Large intestine (tissue), 12 donors: Measurements from ENCODE around the gene CRBN. TPM values are rescaled to one million over a fixed set of nuclear protein-coding genes. Genes with fewer than 3 reads are reported as not detected.
A peak's percentile ranks its signal among the peaks of the same experiment; 100 is the strongest.

Experiments used
- DNase-seq, 2 donors: peaks; one replicate each; pipeline versions ENCODE4 v3.0.0 to v3.0.0-alpha.2; 2013
- H3K27ac ChIP-seq: one replicate; pipeline ENCODE4 v1.5.1; 2013; ENCODE audit warnings: low read length
- H3K27me3 ChIP-seq: 2 replicates; pipeline ENCODE4 v1.6.1; 2013; ENCODE audit warnings: low read length; ENCODE audit not compliant: control insufficient read depth, insufficient read depth
- H3K36me3 ChIP-seq: 2 replicates; pipeline ENCODE4 v1.6.1; 2013; ENCODE audit warnings: low read length; ENCODE audit not compliant: control insufficient read depth, insufficient read depth
- H3K4me1 ChIP-seq: one replicate; pipeline ENCODE4 v1.6.1; 2013; ENCODE audit warnings: low read length; ENCODE audit not compliant: control insufficient read depth, insufficient read depth
- H3K4me3 ChIP-seq: one replicate; pipeline ENCODE4 v1.5.1; 2013; ENCODE audit warnings: low read length
- H3K9me3 ChIP-seq: one replicate; pipeline ENCODE4 v1.6.1; 2013; ENCODE audit warnings: mild to moderate bottlenecking, low read depth, low read length, moderate library complexity; ENCODE audit not compliant: control insufficient read depth
- WGBS: methylation state at CpG from one replicate; pipeline ENCODE4 v1.1.5; 2013; ENCODE audit warnings: low lambda C conversion rate; ENCODE audit not compliant: insufficient coverage; 5-methylcytosine and 5-hydroxymethylcytosine counted together
- long read RNA-seq, 11 donors: transcript quantifications; one replicate each; lab custom pipeline, GENCODE V29; 2026
- polyA plus RNA-seq: library from polyadenylated mRNA; unstranded; fragments of 120-200 nt; gene quantifications from one replicate; pipeline ENCODE4 v1.2.1, GENCODE V29; 2013

CRBN gene
- polyA plus RNA-seq: 49.0 TPM
- long read RNA-seq, donor 1, transcript CRBN-201 (11 exons, 2,206 nt): major isoform, 8 of 12 reads
- long read RNA-seq, donor 1, partial matches to known transcripts: 0 of 12 reads
- long read RNA-seq, donor 1, other reads (novel, unspliced or antisense): 0 of 12 reads
- long read RNA-seq, donor 2, full-length matches to known transcripts: 24 of 24 reads
- long read RNA-seq, donor 2, partial matches to known transcripts: 0 of 24 reads
- long read RNA-seq, donor 2, other reads (novel, unspliced or antisense): 0 of 24 reads
- long read RNA-seq, donor 3: 0 reads
- long read RNA-seq, donor 4, partial matches to known transcripts: 0 of 1 reads
- long read RNA-seq, donor 4, other reads (novel, unspliced or antisense): 0 of 1 reads
- long read RNA-seq, donor 5, full-length matches to known transcripts: 14 of 14 reads
- long read RNA-seq, donor 5, partial matches to known transcripts: 0 of 14 reads
- long read RNA-seq, donor 5, other reads (novel, unspliced or antisense): 0 of 14 reads
- long read RNA-seq, donor 6, transcript CRBN-201 (11 exons, 2,206 nt): major isoform, 7 of 15 reads
- long read RNA-seq, donor 6, partial matches to known transcripts: 0 of 15 reads
- long read RNA-seq, donor 6, other reads (novel, unspliced or antisense): 0 of 15 reads
- long read RNA-seq, donor 7, transcript CRBN-201 (11 exons, 2,206 nt): major isoform, 5 of 8 reads
- long read RNA-seq, donor 7, partial matches to known transcripts: 0 of 8 reads
- long read RNA-seq, donor 7, other reads (novel, unspliced or antisense): 0 of 8 reads
- long read RNA-seq, donor 8, full-length matches to known transcripts: 22 of 22 reads
- long read RNA-seq, donor 8, partial matches to known transcripts: 0 of 22 reads
- long read RNA-seq, donor 8, other reads (novel, unspliced or antisense): 0 of 22 reads
- long read RNA-seq, donor 9, full-length matches to known transcripts: 16 of 16 reads
- long read RNA-seq, donor 9, partial matches to known transcripts: 0 of 16 reads
- long read RNA-seq, donor 9, other reads (novel, unspliced or antisense): 0 of 16 reads
- long read RNA-seq, donor 10, full-length matches to known transcripts: 17 of 17 reads
- long read RNA-seq, donor 10, partial matches to known transcripts: 0 of 17 reads
- long read RNA-seq, donor 10, other reads (novel, unspliced or antisense): 0 of 17 reads
- long read RNA-seq, donor 11, transcript CRBN-201 (11 exons, 2,206 nt): major isoform, 9 of 15 reads
- long read RNA-seq, donor 11, partial matches to known transcripts: 0 of 15 reads
- long read RNA-seq, donor 11, other reads (novel, unspliced or antisense): 0 of 15 reads

DNA sequence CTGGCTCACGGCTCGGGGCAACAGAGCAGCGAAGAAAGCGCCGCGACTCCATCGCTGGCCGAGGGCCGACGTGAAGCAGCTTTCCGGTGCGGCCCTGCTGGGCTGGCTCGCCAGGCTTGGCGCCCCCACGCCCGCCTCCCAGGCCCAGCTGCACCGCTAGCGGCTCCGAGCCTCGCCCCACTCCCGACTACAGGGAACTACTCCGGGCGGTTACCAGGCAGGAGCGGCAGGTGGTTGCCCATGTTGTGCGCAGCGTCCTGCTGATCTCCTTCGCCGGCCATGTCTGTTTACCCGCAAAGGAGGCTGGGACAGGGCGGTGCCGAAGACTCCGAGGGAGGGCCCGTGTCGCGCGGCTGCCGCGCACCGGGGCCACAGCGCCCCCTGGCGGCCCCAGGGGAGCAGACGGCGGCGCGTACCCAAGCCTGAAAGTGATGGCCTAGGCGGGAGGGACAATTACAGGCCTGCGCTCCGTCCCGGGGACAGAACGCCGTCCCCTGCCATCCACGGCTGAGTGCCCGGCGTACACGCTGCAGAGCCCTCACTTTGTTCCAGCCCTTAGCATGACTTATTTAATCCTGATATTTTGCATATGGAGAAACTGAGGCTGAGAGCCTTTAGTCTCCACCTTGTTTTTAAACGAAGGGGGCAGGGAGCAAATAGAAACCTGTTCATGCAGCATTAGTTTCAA lies at the start of gene CRBN:
Gene CRBN (minus strand): TSS at position 285 of the 688 bp plus-strand sequence. CDS start 4 bp downstream, at position 281.
- 0% methylated on average over 1 of the region's 56 CpGs for WGBS
- Histone ChIP-seq H3K4me1 (peaks cover 10% of the 10 kb centered on the region), H3K4me3 (peak within 1 kb of the TSS; percentile 98), H3K9me3 (no peaks in the 10 kb centered on the region), H3K27ac (peak within 1 kb of the TSS; percentile 55), H3K27me3 (peaks cover 7% of the 10 kb centered on the region), H3K36me3 (peaks cover 9% of the 10 kb centered on the region)
- DNase-seq: peak; percentile 84 to 90

DNA sequence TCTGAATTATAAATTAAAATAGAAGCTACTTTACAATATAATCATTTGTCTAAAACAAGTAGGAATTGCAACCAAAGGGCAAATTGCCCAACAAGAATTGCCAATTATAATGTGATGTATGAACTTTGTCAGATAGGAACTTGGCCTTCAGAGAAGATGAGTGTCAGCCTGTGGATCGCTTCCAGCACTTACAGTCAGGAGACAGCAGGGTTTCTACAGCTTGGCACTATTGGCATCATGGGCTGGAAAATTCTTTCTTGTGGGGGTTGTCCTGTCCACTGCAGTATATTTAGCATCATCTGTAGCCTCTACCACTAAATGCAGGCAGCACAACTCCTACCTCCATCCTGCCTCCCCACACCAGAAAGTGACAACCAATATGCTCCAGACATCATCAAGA lies 48.1 kb upstream of the CRBN start:
- H3K27ac ChIP-seq: no peak overlapping the region
- H3K4me1 ChIP-seq: no peaks in the 10 kb centered on the region
- DNase-seq: no peak
- no peak overlapping the region for H3K4me3 ChIP-seq
- H3K27me3 ChIP-seq: no peaks in the 10 kb centered on the region
- no CpG with 5 or more reads among the region's 1 CpG for WGBS
- no peaks in the 10 kb centered on the region for H3K9me3 ChIP-seq
- H3K36me3 ChIP-seq: no peaks in the 10 kb centered on the region

DNA sequence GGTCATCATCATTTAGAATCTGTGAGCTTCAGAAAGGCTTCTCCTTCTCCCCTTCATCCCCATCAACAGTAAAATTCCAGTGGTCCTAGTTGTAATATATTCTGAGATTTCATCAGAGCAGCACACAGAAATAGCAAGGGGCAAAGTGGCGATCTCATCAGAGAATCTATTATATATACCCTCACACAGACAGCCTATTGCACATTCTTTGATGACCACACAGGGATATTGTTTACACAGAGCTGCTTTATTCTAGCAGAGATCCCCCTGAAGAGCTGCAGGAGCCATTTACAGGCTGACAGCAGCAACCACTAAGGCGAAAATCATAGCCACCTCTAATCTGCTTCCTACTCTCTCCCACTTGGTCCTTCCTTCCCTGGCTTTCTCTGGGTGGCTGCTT lies 42.0 kb upstream of the CRBN start:
- H3K4me3 ChIP-seq: no peak overlapping the region
- H3K4me1 ChIP-seq: no peaks in the 10 kb centered on the region
- H3K27ac ChIP-seq: no peak overlapping the region
- H3K36me3 ChIP-seq: no peaks in the 10 kb centered on the region
- no peak for DNase-seq
- 60% methylated on average over 1 of the region's 2 CpGs for WGBS
- peaks cover 3% of the 10 kb centered on the region for H3K27me3 ChIP-seq
- H3K9me3 ChIP-seq: no peaks in the 10 kb centered on the region

DNA sequence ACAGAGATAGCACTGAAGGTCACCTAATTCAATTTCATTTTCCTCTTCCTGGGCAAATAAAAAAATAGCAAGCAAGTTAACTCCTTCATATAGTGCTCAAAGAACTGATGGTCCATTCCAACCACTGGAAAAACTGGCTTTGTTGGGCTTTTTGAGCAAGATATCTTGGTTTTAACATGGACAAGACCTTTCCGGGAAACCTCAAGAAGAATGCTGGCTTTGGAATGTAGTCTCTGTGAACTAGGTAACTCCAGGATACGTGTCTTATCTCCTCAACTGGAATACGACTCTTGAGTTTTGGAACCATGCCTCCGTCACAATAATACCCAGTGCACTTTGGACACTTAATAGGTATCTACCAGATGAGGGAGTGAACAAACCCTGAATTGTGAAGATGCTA lies 36.9 kb upstream of the CRBN start:
- Histone ChIP-seq H3K9me3 (no peaks in the 10 kb centered on the region), H3K36me3 (no peaks in the 10 kb centered on the region), H3K4me3 (no peak overlapping the region), H3K27me3 (peaks cover 3% of the 10 kb centered on the region), H3K4me1 (no peaks in the 10 kb centered on the region), H3K27ac (no peak overlapping the region)
- WGBS: no CpG with 5 or more reads among the region's 4 CpGs
- no peak for DNase-seq

DNA sequence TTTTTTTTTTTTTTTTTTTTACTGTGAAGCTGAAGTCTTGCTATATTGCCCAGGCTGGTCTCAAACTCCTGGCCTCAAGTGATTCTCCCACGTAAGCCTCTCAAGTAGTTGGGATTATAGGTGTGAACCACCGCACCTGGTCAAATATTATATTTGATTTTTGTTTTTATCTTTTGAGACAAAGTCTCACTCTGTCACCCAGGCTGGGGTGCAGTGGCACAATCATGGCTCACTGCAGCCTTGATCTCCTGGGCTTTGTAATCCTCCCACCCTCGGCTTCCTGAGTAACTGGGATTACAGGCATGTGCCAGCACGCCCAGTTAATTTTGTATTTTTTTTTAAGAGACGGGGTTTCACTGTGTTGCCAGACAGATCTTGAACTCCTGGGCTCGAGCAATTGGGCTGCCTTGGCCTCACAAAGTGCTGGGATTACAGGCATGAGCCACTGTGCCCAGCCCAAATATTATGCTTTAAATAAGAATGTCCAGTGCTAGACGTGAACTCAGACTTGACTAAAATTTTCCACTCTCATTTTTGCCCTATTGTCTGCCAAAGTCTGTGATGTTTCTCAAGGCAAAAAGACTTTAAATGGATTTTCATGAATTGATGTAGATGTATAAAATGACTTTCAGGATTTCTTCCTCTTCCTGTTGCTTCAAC lies 33.4 kb upstream of the CRBN start:
- no peak for DNase-seq
- H3K27ac ChIP-seq: no peak overlapping the region
- no peak overlapping the region for H3K4me3 ChIP-seq
- H3K27me3 ChIP-seq: no peaks in the 10 kb centered on the region
- H3K4me1 ChIP-seq: no peaks in the 10 kb centered on the region
- no CpG with 5 or more reads among the region's 7 CpGs for WGBS
- no peaks in the 10 kb centered on the region for H3K9me3 ChIP-seq
- no peaks in the 10 kb centered on the region for H3K36me3 ChIP-seq

DNA sequence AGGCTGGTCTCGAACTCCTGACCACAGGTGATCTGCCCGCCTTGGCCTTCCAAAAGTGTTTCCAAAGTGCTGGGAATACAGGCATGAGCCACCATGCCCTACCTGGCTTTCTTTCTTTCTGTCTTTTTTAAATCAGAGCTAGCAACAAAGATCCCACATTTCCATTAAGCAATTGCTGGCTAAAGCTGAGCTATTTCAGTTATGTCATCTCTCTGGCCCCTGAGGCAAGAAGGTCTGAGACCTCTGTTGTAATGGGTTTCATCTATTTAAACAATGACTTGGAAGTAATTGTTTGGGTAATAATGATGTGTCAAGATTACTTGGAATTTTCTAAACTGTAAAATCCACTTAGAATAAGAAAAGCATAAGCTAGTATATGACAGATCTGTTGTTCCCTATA lies 30.2 kb upstream of the CRBN start:
- Histone ChIP-seq H3K36me3 (no peaks in the 10 kb centered on the region), H3K27ac (no peak overlapping the region), H3K4me1 (no peaks in the 10 kb centered on the region), H3K27me3 (no peaks in the 10 kb centered on the region), H3K9me3 (no peaks in the 10 kb centered on the region), H3K4me3 (no peak overlapping the region)
- DNase-seq: no peak
- no CpG with 5 or more reads among the region's 2 CpGs for WGBS

DNA sequence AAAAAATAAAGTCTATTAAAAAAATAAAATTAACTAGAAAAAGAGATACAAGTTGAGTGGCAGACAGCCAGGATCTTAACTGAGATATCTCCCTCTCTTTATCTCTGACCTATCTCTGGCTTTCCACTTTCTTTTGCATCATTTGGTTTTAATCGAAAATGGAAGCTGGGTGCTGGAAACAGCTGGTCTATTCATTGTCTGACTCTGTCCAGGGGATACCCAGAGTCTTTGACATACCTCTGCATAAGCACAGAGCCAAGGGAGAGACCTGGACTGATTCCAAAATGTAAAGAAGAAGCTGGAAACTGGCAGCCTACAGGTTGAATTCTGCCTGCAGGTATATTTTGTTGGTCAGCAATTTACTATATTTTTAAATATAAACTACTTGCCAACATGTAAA lies 29.6 kb upstream of the CRBN start:
- Histone ChIP-seq H3K36me3 (no peaks in the 10 kb centered on the region), H3K27me3 (no peaks in the 10 kb centered on the region), H3K4me3 (no peak overlapping the region), H3K4me1 (no peaks in the 10 kb centered on the region), H3K27ac (no peak overlapping the region), H3K9me3 (no peaks in the 10 kb centered on the region)
- 80% methylated on average over 1 of the region's 1 CpG for WGBS
- DNase-seq: no peak

DNA sequence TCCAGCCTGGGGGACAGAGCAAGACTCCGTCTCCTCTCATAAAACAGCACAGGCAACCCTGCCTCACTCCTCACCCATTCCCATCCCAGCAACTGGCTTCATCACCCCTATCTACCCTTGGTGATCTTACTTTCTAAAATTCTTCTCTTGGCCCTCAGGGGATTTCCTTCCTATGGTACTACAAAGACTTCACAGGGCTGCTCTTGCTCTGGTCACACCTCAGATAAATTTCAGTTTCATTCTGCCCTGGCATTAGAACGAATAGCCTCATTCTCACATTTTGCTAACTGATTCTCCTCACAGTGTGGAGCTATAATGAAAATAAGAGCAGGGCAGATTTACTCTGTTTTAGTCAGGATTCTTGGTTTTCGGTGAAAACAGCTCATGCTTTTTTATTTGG lies 22.1 kb upstream of the CRBN start:
- WGBS: no CpG with 5 or more reads among the region's 3 CpGs
- DNase-seq: no peak

DNA sequence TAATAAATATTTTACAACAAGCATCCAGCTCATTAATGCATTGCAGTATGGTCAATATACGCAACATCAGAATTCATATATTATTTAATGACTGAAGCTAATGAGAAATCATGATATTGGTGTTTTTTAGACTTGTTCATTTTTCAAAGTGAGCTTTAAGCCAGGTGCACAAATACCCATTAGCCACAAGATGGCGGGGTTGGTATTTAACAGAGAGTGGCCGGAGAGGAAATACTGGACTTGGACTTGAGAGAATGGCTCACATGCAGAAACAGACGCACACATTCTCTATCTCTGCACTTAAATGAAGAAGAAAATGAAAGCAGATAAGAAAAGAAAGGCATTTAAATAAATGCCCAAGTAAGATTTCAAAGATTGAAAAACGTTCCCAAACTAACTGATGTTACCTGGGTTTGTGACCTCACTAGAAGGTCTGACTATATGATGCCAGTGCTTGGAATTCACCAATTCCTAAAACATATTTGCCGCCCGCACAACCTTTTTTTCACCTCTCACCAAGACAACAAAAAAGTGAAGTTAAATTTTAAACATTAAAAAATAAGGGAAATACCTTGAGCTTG lies 21.2 kb upstream of the CRBN start:
- no peaks in the 10 kb centered on the region for H3K27me3 ChIP-seq
- no peaks in the 10 kb centered on the region for H3K4me1 ChIP-seq
- H3K9me3 ChIP-seq: no peaks in the 10 kb centered on the region
- no peak overlapping the region for H3K27ac ChIP-seq
- DNase-seq: peak; percentile 57 to 60
- H3K36me3 ChIP-seq: no peaks in the 10 kb centered on the region
- 0% methylated on average over 1 of the region's 7 CpGs for WGBS
- H3K4me3 ChIP-seq: no peak overlapping the region

More for the DNA sequence above, 22.1 kb upstream of the CRBN start:
- no peaks in the 10 kb centered on the region for H3K9me3 ChIP-seq
- no peaks in the 10 kb centered on the region for H3K27me3 ChIP-seq
- H3K4me3 ChIP-seq: no peak overlapping the region
- no peaks in the 10 kb centered on the region for H3K36me3 ChIP-seq
- H3K4me1 ChIP-seq: no peaks in the 10 kb centered on the region
- H3K27ac ChIP-seq: no peak overlapping the region
